ENCODE data around the gene CHAT. TPM values are rescaled to one million over a fixed set of nuclear protein-coding genes. Genes with fewer than 3 reads are reported as not detected.

The CHAT gene
- total RNA-seq, 3 donors from 2014 or later (not counting 1 experiment from before 2014, with no cell fraction given): not detected

DNA sequence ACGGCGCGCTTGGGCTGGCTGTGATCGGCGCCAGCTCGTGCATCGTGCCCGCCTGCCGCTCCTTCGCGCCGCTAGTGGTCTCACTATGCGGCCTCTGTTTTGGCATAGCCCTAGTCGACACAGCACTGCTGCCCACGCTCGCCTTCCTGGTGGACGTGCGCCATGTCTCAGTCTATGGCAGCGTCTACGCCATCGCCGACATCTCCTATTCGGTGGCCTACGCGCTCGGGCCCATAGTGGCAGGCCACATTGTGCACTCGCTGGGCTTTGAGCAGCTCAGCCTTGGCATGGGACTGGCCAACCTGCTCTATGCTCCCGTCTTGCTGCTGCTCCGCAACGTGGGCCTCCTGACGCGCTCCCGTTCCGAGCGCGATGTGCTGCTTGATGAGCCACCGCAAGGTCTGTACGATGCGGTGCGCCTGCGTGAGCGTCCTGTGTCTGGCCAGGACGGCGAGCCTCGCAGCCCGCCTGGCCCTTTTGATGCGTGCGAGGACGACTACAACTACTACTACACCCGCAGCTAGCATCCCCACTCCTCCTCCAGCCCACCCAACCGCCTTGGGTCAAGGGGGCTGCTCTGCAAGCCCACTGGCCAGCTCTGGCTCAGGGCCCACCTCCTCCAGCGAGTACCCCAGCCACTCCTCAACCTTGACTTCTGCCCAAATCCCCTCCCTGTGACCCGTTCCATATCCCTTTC lies 1.9 kb upstream of the CHAT start:
- intact Hi-C loops (cut with micrococcal nuclease): no loop called here
- Mint-ChIP-seq H3K27ac (no peak overlapping the region), H3K36me3 (no peaks in the 10 kb centered on the region), H3K4me1 (peaks cover 11 to 19% of the 10 kb centered on the region in 2 donors), H3K9me3 (no peaks in the 10 kb centered on the region), H3K27me3 (ENCODE audit: low read depth in 2 of 2) (peaks cover 66 to 68% of the 10 kb centered on the region in 2 donors), H3K4me3 (no peak overlapping the region)
- H3K4me3 ChIP-seq (ENCODE audit: low read length): no peak overlapping the region
- peaks cover 10% of the 10 kb centered on the region for H3K4me1 ChIP-seq (ENCODE audit: control insufficient read depth, insufficient read depth, low read length)
- H3K27me3 ChIP-seq (ENCODE audit: control insufficient read depth, insufficient read depth, low read length): peaks cover 47% of the 10 kb centered on the region
- TF ChIP-seq CTCF (IDR thresholded peaks at IDR 0.05): no peak
- H3K36me3 ChIP-seq (ENCODE audit: control insufficient read depth, insufficient read depth, low read length): no peaks in the 10 kb centered on the region
- DNase-seq (no peak), ATAC-seq (no peak)
- no peaks in the 10 kb centered on the region for H3K9me3 ChIP-seq (ENCODE audit: control insufficient read depth, insufficient read depth, low read length)
- H3K27ac ChIP-seq (ENCODE audit: low read length): no peak overlapping the region
- 22% methylated on average over 53 of the region's 53 CpGs for WGBS (ENCODE audit: insufficient coverage)

DNA sequence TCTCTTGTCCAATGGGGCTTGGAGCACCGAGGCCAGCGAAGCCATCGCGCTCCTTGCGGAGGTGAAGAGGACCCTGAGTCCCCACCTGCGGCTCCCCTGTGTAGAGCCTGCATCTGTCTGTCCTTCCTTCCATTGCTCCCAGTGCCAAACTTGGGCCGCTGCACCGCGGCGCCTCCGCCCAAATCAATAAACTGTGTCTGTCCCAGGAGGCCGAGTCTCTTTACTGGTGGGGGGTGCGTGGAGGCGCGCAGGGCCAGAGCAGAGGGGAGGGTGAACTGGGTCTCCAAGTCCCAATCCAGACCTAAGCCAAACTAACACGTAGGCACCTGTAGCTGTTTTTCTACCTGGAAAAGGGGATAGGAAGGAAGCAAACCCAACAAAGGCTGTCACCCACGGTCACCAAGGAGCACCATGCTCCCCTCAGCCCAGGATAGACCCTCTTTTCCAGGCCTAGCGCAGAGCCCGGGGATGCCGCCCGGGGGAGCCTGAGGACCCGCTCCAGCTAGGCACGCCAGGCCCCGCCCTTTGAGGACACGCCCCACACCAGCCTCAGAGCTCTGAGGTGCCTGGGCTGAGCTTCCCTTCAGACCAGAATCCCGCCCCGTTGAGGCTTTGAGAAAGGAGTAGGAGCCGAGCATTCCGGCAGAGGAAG lies 1.2 kb upstream of the CHAT start:
- H3K27ac Mint-ChIP-seq: no peak overlapping the region
- H3K4me1 Mint-ChIP-seq: peaks cover 6 to 15% of the 10 kb centered on the region in 2 donors
- DNase-seq: no peak
- no peak overlapping the region for H3K4me3 Mint-ChIP-seq
- Histone ChIP-seq H3K9me3 (ENCODE audit: control insufficient read depth, insufficient read depth, low read length) (no peaks in the 10 kb centered on the region), H3K4me3 (ENCODE audit: low read length) (no peak overlapping the region), H3K27ac (ENCODE audit: low read length) (no peak overlapping the region), H3K36me3 (ENCODE audit: control insufficient read depth, insufficient read depth, low read length) (no peaks in the 10 kb centered on the region), H3K4me1 (ENCODE audit: control insufficient read depth, insufficient read depth, low read length) (peaks cover 4% of the 10 kb centered on the region), H3K27me3 (ENCODE audit: control insufficient read depth, insufficient read depth, low read length) (peaks cover 47% of the 10 kb centered on the region)
- TF ChIP-seq CTCF (IDR thresholded peaks at IDR 0.05): no peak
- H3K27me3 Mint-ChIP-seq (ENCODE audit: low read depth in 2 of 2): peaks cover 67 to 68% of the 10 kb centered on the region in 2 donors
- no peak for ATAC-seq
- no peaks in the 10 kb centered on the region for H3K9me3 Mint-ChIP-seq
- 12% methylated on average over 29 of the region's 29 CpGs for WGBS (ENCODE audit: insufficient coverage)
- H3K36me3 Mint-ChIP-seq: no peaks in the 10 kb centered on the region
- intact Hi-C loops (cut with micrococcal nuclease): no loop called here

GRCh38 chr10:49613165-49613881 lies 514 bp upstream of the CHAT start:
- H3K36me3 ChIP-seq (ENCODE audit: control insufficient read depth, insufficient read depth, low read length): no peaks in the 10 kb centered on the region
- peaks cover 40% of the 10 kb centered on the region for H3K27me3 ChIP-seq (ENCODE audit: control insufficient read depth, insufficient read depth, low read length)
- DNase-seq (no peak), ATAC-seq (no peak)
- Mint-ChIP-seq H3K36me3 (no peaks in the 10 kb centered on the region), H3K27me3 (ENCODE audit: low read depth in 2 of 2) (peaks cover 67 to 70% of the 10 kb centered on the region in 2 donors), H3K27ac (no peak overlapping the region), H3K4me3 (no peak overlapping the region), H3K9me3 (no peaks in the 10 kb centered on the region), H3K4me1 (peaks cover 6 to 15% of the 10 kb centered on the region in 2 donors)
- no peak overlapping the region for H3K27ac ChIP-seq (ENCODE audit: low read length)
- no peak overlapping the region for H3K4me3 ChIP-seq (ENCODE audit: low read length)
- intact Hi-C loops (cut with micrococcal nuclease): no loop called here
- H3K9me3 ChIP-seq (ENCODE audit: control insufficient read depth, insufficient read depth, low read length): no peaks in the 10 kb centered on the region
- WGBS (ENCODE audit: insufficient coverage): 12% methylated on average over 23 of the region's 23 CpGs
- TF ChIP-seq CTCF (IDR thresholded peaks at IDR 0.05): no peak
- peaks cover 4% of the 10 kb centered on the region for H3K4me1 ChIP-seq (ENCODE audit: control insufficient read depth, insufficient read depth, low read length)
